Activated T-cell treated with anti-CD3 and anti-CD28 coated beads, Interleukin-2, amount 50 U/mL, for 72 hours (primary cell): ENCODE results near the gene PAQR8. TPM values are rescaled to one million over a fixed set of nuclear protein-coding genes. Genes with fewer than 3 reads are reported as not detected.
A peak's percentile ranks its signal among the peaks of the same experiment; 100 is the strongest.

Source experiments
- ATAC-seq, 2 donors: fragments of 150-1000 bp; cut with Tn5 transposase; replicated peaks in 1 of 2; 2 replicates each; pipeline ENCODE4 v1.10.0; 2021; ENCODE audit warnings: moderate library complexity in 2 of 2, mild to moderate bottlenecking in 1 of 2
- DNase-seq, 2 donors: peaks; one replicate each; pipeline ENCODE4 v3.0.0; 2021 to 2022; ENCODE audit warnings: mixed read lengths in 1 of 2
- H3K27ac Mint-ChIP-seq: one replicate; pipeline ENCODE4 v1.8.0; 2022; ENCODE audit warnings: mild to moderate bottlenecking, moderate library complexity, mixed read lengths
- H3K27me3 Mint-ChIP-seq: one replicate; pipeline ENCODE4 v1.8.0; 2022; ENCODE audit warnings: low read depth, mixed read lengths
- H3K36me3 Mint-ChIP-seq, 2 donors: one replicate each; pipeline ENCODE4 v1.8.0; 2022; ENCODE audit warnings: mixed read lengths in 2 of 2, mild to moderate bottlenecking in 1 of 2; ENCODE audit not compliant: insufficient read depth in 2 of 2
- H3K4me1 Mint-ChIP-seq: one replicate; pipeline ENCODE4 v1.8.0; 2022; ENCODE audit warnings: low read depth, mixed read lengths
- H3K4me3 Mint-ChIP-seq, 2 donors: one replicate each; pipeline ENCODE4 v1.8.0; 2022; ENCODE audit warnings: mild to moderate bottlenecking in 2 of 2, mixed read lengths in 2 of 2, moderate library complexity in 2 of 2
- H3K9me3 Mint-ChIP-seq, 2 donors: one replicate each; pipeline ENCODE4 v1.8.0; 2022; ENCODE audit warnings: mixed read lengths in 2 of 2
- total RNA-seq, 2 donors: library from RNA; stranded (reverse); gene quantifications; one replicate each; pipeline ENCODE4 v1.2.3, GENCODE V29; 2022

The PAQR8 gene, protein sequence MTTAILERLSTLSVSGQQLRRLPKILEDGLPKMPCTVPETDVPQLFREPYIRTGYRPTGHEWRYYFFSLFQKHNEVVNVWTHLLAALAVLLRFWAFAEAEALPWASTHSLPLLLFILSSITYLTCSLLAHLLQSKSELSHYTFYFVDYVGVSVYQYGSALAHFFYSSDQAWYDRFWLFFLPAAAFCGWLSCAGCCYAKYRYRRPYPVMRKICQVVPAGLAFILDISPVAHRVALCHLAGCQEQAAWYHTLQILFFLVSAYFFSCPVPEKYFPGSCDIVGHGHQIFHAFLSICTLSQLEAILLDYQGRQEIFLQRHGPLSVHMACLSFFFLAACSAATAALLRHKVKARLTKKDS
- 10 to 100 TPM; 14.6 to 21.0 TPM for total RNA-seq

- Mint-ChIP-seq H3K27ac (peak within 1 kb of the TSS; percentile 86), H3K9me3 (no peaks in the 10 kb centered on the region), H3K4me1 (peaks cover 38% of the 10 kb centered on the region)
Observed at GRCh38 chr6:52361945-52362442, at the start of gene PAQR8. PAQR8 (plus strand) TSS chr6:52362151; CDS start chr6:52403214, 41,063 bp downstream.

GRCh38 chr6:52312461-52312860 lies 49.5 kb upstream of the PAQR8 start:
- H3K4me1 Mint-ChIP-seq = peaks cover 48% of the 10 kb centered on the region
- no peak overlapping the region for H3K4me3 Mint-ChIP-seq
- no peaks in the 10 kb centered on the region for H3K27me3 Mint-ChIP-seq
- no peak for ATAC-seq
- H3K27ac Mint-ChIP-seq = no peak overlapping the region
- H3K9me3 Mint-ChIP-seq = no peaks in the 10 kb centered on the region
- no peaks in the 10 kb centered on the region for H3K36me3 Mint-ChIP-seq
- no peak for DNase-seq

More at GRCh38 chr6:52361945-52362442, at the start of gene PAQR8:
- Mint-ChIP-seq H3K27me3 (no peaks in the 10 kb centered on the region), H3K4me3 (peak within 1 kb of the TSS; percentile 98 to 99), H3K36me3 (peaks cover 5 to 9% of the 10 kb centered on the region in 2 donors)
- peak; percentile 85 to 91 for DNase-seq
- ATAC-seq = peak; percentile 93

DNA sequence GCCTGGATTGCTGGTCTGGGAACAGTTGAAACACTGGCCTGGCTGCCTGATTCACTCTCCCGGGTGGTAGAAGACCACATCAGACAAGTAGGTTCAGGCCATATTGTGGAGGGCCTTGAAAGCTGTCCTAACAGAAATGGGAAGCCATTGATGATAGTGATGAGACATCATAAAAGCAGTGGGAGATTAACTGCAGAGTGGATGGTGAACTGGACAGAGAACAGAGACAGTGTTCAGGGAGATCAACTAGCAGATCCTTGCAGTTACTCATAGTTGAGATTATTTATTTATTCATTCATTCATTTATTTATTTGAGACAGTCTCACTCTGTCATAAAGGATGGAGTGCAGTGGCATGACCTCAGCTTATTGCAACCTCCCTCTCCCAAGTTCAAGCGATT lies 47.2 kb upstream of the PAQR8 start:
- peaks cover 44% of the 10 kb centered on the region for H3K4me1 Mint-ChIP-seq
- H3K36me3 Mint-ChIP-seq = no peaks in the 10 kb centered on the region
- no peak overlapping the region for H3K27ac Mint-ChIP-seq
- no peaks in the 10 kb centered on the region for H3K27me3 Mint-ChIP-seq
- no peaks in the 10 kb centered on the region for H3K9me3 Mint-ChIP-seq
- DNase-seq = no peak
- H3K4me3 Mint-ChIP-seq = no peak overlapping the region
- no peak for ATAC-seq

DNA sequence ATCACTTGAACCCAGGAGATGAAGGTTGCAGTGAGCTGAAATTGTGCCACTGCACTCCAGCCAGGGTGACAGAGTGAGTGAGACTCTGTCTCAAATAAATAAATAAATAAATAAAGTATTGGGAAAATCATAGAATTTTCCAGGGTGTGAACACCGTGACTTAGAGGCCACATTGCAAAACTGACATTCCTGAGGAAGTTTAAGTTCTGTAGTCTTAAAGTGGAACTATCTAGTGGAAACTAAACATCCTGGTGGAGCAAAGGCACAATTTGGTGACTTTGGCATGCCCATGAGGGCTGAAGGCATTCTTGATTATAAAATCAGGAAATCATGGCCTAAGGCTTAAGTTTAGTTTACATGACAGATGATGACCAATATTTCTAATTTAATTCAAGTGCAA lies 44.7 kb upstream of the PAQR8 start:
- Mint-ChIP-seq H3K36me3 (no peaks in the 10 kb centered on the region), H3K27ac (no peak overlapping the region), H3K27me3 (no peaks in the 10 kb centered on the region), H3K4me3 (no peak overlapping the region), H3K9me3 (no peaks in the 10 kb centered on the region), H3K4me1 (peaks cover 30% of the 10 kb centered on the region)
- no peak for DNase-seq
- ATAC-seq = no peak

- H3K36me3 Mint-ChIP-seq = no peaks in the 10 kb centered on the region
- H3K9me3 Mint-ChIP-seq = no peaks in the 10 kb centered on the region
- no peak overlapping the region for H3K4me3 Mint-ChIP-seq
- DNase-seq = no peak
- peak; percentile 81 to 90 for ATAC-seq
- H3K27ac Mint-ChIP-seq = no peak overlapping the region
- H3K4me1 Mint-ChIP-seq = peaks cover 26% of the 10 kb centered on the region
- H3K27me3 Mint-ChIP-seq = no peaks in the 10 kb centered on the region
Observed at GRCh38 chr6:52317841-52318581, 43.9 kb upstream of the PAQR8 start.

GRCh38 chr6:52324189-52324588 lies 37.8 kb upstream of the PAQR8 start:
- DNase-seq = no peak
- no peaks in the 10 kb centered on the region for H3K36me3 Mint-ChIP-seq
- no peaks in the 10 kb centered on the region for H3K27me3 Mint-ChIP-seq
- H3K4me3 Mint-ChIP-seq = no peak overlapping the region
- ATAC-seq = no peak
- no peak overlapping the region for H3K27ac Mint-ChIP-seq
- no peaks in the 10 kb centered on the region for H3K9me3 Mint-ChIP-seq
- peaks cover 5% of the 10 kb centered on the region for H3K4me1 Mint-ChIP-seq

GRCh38 chr6:52325695-52326471 lies 36.1 kb upstream of the PAQR8 start:
- DNase-seq (no peak), ATAC-seq (no peak)
- Mint-ChIP-seq H3K27ac (no peak overlapping the region), H3K4me3 (no peak overlapping the region), H3K9me3 (no peaks in the 10 kb centered on the region), H3K36me3 (no peaks in the 10 kb centered on the region), H3K4me1 (no peaks in the 10 kb centered on the region), H3K27me3 (no peaks in the 10 kb centered on the region)

- no peak for DNase-seq
- Mint-ChIP-seq H3K4me1 (peaks cover 3% of the 10 kb centered on the region), H3K27ac (no peak overlapping the region), H3K27me3 (no peaks in the 10 kb centered on the region), H3K4me3 (no peak overlapping the region), H3K9me3 (no peaks in the 10 kb centered on the region), H3K36me3 (no peaks in the 10 kb centered on the region)
- no peak for ATAC-seq
Observed at GRCh38 chr6:52326540-52327364, 35.2 kb upstream of the PAQR8 start.

DNA sequence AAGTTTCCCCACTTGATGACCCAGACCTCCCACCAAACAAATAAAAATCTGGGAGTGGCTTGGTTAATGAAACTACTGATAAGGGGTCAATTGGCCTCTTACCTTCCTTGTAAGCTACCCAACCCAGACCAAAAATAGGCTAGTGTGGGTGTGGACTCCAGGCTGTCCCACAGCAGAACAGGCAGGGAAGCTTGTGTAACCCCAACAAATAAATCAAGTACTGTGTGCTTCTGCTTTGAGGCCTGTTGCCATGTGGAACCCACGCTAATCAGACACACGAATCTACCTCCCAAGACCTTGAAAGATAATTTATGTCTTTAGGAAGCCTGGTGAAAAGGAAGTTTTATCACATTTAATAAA lies 33.7 kb upstream of the PAQR8 start:
- Mint-ChIP-seq H3K36me3 (no peaks in the 10 kb centered on the region), H3K4me3 (no peak overlapping the region), H3K27ac (no peak overlapping the region), H3K4me1 (peaks cover 19% of the 10 kb centered on the region), H3K27me3 (no peaks in the 10 kb centered on the region), H3K9me3 (no peaks in the 10 kb centered on the region)
- no peak for ATAC-seq
- DNase-seq = no peak

- no peak for DNase-seq
- Mint-ChIP-seq H3K4me1 (peaks cover 23% of the 10 kb centered on the region), H3K9me3 (no peaks in the 10 kb centered on the region), H3K4me3 (no peak overlapping the region), H3K27me3 (no peaks in the 10 kb centered on the region), H3K36me3 (no peaks in the 10 kb centered on the region), H3K27ac (no peak overlapping the region)
- no peak for ATAC-seq
Observed at GRCh38 chr6:52328729-52329128, 33.2 kb upstream of the PAQR8 start.

DNA sequence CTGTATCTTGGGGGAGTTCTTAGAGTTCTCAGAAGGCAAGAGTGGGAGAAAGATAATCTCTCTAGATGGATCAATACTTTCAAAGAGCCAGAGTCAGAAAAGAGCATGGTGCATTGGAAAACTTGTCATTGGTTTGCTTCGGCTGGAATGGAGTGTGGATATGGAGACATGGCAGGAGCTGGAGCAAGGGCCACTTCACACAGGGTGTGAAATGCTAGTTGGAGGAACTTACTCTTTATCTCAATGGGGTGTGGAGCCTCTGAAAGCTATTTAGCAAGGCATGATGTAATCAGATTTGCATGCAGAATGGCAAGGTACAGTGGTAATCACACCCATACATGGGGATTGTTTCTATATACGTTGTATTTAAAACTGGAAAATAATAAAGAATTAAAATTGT lies 31.5 kb upstream of the PAQR8 start:
- peaks cover 40% of the 10 kb centered on the region for H3K4me1 Mint-ChIP-seq
- no peak for ATAC-seq

GRCh38 chr6:52331793-52332457 lies 30.0 kb upstream of the PAQR8 start:
- Mint-ChIP-seq H3K27me3 (no peaks in the 10 kb centered on the region), H3K4me1 (peaks cover 52% of the 10 kb centered on the region), H3K4me3 (no peak overlapping the region), H3K27ac (no peak overlapping the region), H3K9me3 (no peaks in the 10 kb centered on the region), H3K36me3 (no peaks in the 10 kb centered on the region)
- no peak for ATAC-seq
- DNase-seq = no peak

More for the DNA sequence above, 31.5 kb upstream of the PAQR8 start:
- H3K36me3 Mint-ChIP-seq = no peaks in the 10 kb centered on the region
- no peak for DNase-seq
- no peak overlapping the region for H3K4me3 Mint-ChIP-seq
- no peak overlapping the region for H3K27ac Mint-ChIP-seq
- no peaks in the 10 kb centered on the region for H3K9me3 Mint-ChIP-seq
- no peaks in the 10 kb centered on the region for H3K27me3 Mint-ChIP-seq
